A549 (cell line): ENCODE measurements around the gene VGF. TPM values are rescaled to one million over a fixed set of nuclear protein-coding genes. Genes with fewer than 3 reads are reported as not detected.

Source experiments
- ATAC-seq, 2 experiments: fragments of 200-7000 bp in 1 of 2; fragments of >200 bp in 1 of 2; cut with Nextera tagmentation in 1 of 2; cut with Tn5 transposase in 1 of 2; 3 replicates each; pipeline versions ENCODE4 v1.8.0 to v1.9.1; 2018 to 2020; ENCODE audit warnings: mild to moderate bottlenecking in 1 of 2, moderate library complexity in 1 of 2
- CTCF ChIA-PET: fragments of 300-600 bp; sonication (Branson Sonifier 250); formaldehyde crosslinking; extraction: SDS; loops from one replicate; lab custom pipeline; 2021; ENCODE audit warnings: antibody characterized with exemption, inconsistent platforms; lab: Yijun Ruan, JAX
- POLR2A ChIA-PET: fragments of 350-600 bp; formaldehyde crosslinking; extraction: SDS; loops from one replicate; lab custom pipeline; 2021; ENCODE audit warnings: antibody characterized with exemption, inconsistent platforms; lab: Yijun Ruan, JAX
- DNase-seq, 2 experiments: peaks; one replicate each; pipeline versions ENCODE4 v3.0.0 to v3.0.0-alpha.2; 2011 to 2016; ENCODE audit warnings: low read depth in 1 of 2, low spot score in 1 of 2
- FAIRE-seq: peaks from 2 replicates; lab custom pipeline; 2011; peaks lifted over from hg19 to GRCh38; lab: Jason Lieb, UNC
- H3K27ac ChIP-seq, 2 experiments: fragments of >200 bp; sonication (Bioruptor Twin); formaldehyde crosslinking; 3 replicates each; pipeline ENCODE4 v1.5.1; 2016 to 2017
- H3K4me1 ChIP-seq: fragments of >200 bp; sonication (Bioruptor Twin); formaldehyde crosslinking; 3 replicates; pipeline ENCODE4 v1.6.1; 2016
- H3K4me2 ChIP-seq: fragments of >200 bp; sonication (Bioruptor Twin); formaldehyde crosslinking; 3 replicates; pipeline ENCODE4 v1.6.1; 2016
- H3K4me3 ChIP-seq: fragments of >200 bp; sonication (Bioruptor Twin); formaldehyde crosslinking; 3 replicates; pipeline ENCODE4 v1.5.1; 2016
- H3K9me3 ChIP-seq: fragments of >200 bp; sonication (Bioruptor Twin); formaldehyde crosslinking; 3 replicates; pipeline ENCODE4 v1.6.1; 2016
- ATOH8 ChIP-seq: fragments of 250-450 bp; sonication (Bioruptor Pico); IDR thresholded peaks from 2 replicates; pipeline ENCODE4 v1.5.0; 2020; ENCODE audit warnings: low read depth, mild to moderate bottlenecking, moderate library complexity
- BCL3 ChIP-seq: fragments of >200 bp; sonication (Bioruptor Twin); formaldehyde crosslinking; IDR thresholded peaks from 3 replicates; pipeline ENCODE4 v1.6.1; 2016
- CHD4 ChIP-seq: fragments of 200-600 bp; sonication (generic); IDR thresholded peaks from 2 replicates; pipeline ENCODE4 v1.6.1; 2016; ENCODE audit warnings: antibody characterized with exemption, mild to moderate bottlenecking, borderline replicate concordance
- EHF ChIP-seq: fragments of 250-450 bp; sonication (Bioruptor Pico); IDR thresholded peaks from 2 replicates; pipeline ENCODE4 v1.5.0; 2020; ENCODE audit warnings: mild to moderate bottlenecking
- EHMT2 ChIP-seq: fragments of 200-600 bp; sonication (generic); IDR thresholded peaks from 2 replicates; pipeline ENCODE4 v1.6.1; 2016; ENCODE audit warnings: antibody characterized with exemption, low read depth, mild to moderate bottlenecking, moderate library complexity
- ELK1 ChIP-seq: fragments of 150-350 bp; IDR thresholded peaks from 2 replicates; pipeline ENCODE4 v1.6.1; 2014; ENCODE audit warnings: low read depth, mild to moderate bottlenecking, low read length
- ESRRA ChIP-seq: fragments of 150-350 bp; IDR thresholded peaks from 2 replicates; pipeline ENCODE4 v1.6.1; 2014; ENCODE audit warnings: mild to moderate bottlenecking, low read length, borderline replicate concordance
- HES2 ChIP-seq: fragments of >200 bp; sonication (Bioruptor Twin); formaldehyde crosslinking; IDR thresholded peaks from 2 replicates; pipeline ENCODE4 v1.6.1; 2016
- HEYL ChIP-seq: fragments of 250-450 bp; sonication (Bioruptor Pico); IDR thresholded peaks from 2 replicates; pipeline ENCODE4 v1.8.0; 2021; ENCODE audit warnings: mild to moderate bottlenecking, moderate library complexity
- HOXA7 ChIP-seq: fragments of 250-450 bp; sonication (Bioruptor Pico); IDR thresholded peaks from 2 replicates; pipeline ENCODE4 v1.5.0; 2020; ENCODE audit warnings: mild to moderate bottlenecking, moderate library complexity
- HOXB13 ChIP-seq: fragments of 250-450 bp; sonication (Bioruptor Pico); IDR thresholded peaks from 2 replicates; pipeline ENCODE4 v1.5.0; 2020; ENCODE audit warnings: low read depth, mild to moderate bottlenecking, moderate library complexity
- KDM1A ChIP-seq: fragments of 200-600 bp; sonication (generic); IDR thresholded peaks from 2 replicates; pipeline ENCODE4 v1.6.1; 2016; ENCODE audit warnings: low read depth, mild to moderate bottlenecking
- MAFK ChIP-seq: fragments of 450-650 bp; IDR thresholded peaks from 2 replicates; pipeline ENCODE4 v1.6.1; 2014; ENCODE audit not compliant: partially characterized antibody
- MAX ChIP-seq: IDR thresholded peaks from 2 replicates; pipeline ENCODE4 v1.6.1; 2012
- NR3C1 ChIP-seq: fragments of >200 bp; sonication (Bioruptor Twin); formaldehyde crosslinking; IDR thresholded peaks from 3 replicates; pipeline ENCODE4 v1.6.1; 2017
- PHF8 ChIP-seq: fragments of 200-600 bp; sonication (generic); IDR thresholded peaks from 2 replicates; pipeline ENCODE4 v1.6.1; 2016; ENCODE audit warnings: low read depth, mild to moderate bottlenecking, antibody characterized with exemption, moderate library complexity, borderline replicate concordance
- POLR2A ChIP-seq: IDR thresholded peaks from 2 replicates; pipeline ENCODE4 v1.6.1; 2012; ENCODE audit warnings: mild to moderate bottlenecking, low read length
- RCOR1 ChIP-seq: fragments of 150-350 bp; IDR thresholded peaks from 2 replicates; pipeline ENCODE4 v1.6.1; 2014; ENCODE audit warnings: antibody characterized with exemption, low read length, low read depth
- RFX5 ChIP-seq: fragments of 450-650 bp; IDR thresholded peaks from 2 replicates; pipeline ENCODE4 v1.7.1; 2014; ENCODE audit warnings: antibody characterized with exemption, mild to moderate bottlenecking, moderate library complexity
- RNF2 ChIP-seq: fragments of 200-600 bp; sonication (generic); IDR thresholded peaks from 2 replicates; pipeline ENCODE4 v1.6.1; 2016; ENCODE audit warnings: low read depth, mild to moderate bottlenecking, antibody characterized with exemption, moderate library complexity, borderline replicate concordance
- USF2 ChIP-seq: fragments of 450-650 bp; IDR thresholded peaks from 2 replicates; pipeline ENCODE4 v1.6.1; 2014; ENCODE audit warnings: antibody characterized with exemption
- ZFP36 ChIP-seq: fragments of 450-650 bp; IDR thresholded peaks from 2 replicates; pipeline ENCODE4 v1.6.1; 2014; ENCODE audit warnings: borderline replicate concordance; ENCODE audit not compliant: partially characterized antibody
- WGBS: methylation state at CpG from one replicate; pipeline ENCODE4 v1.1.6; 2017; ENCODE audit errors: missing lambda C conversion rate; 5-methylcytosine and 5-hydroxymethylcytosine counted together
- polyA plus RNA-seq, 4 experiments: library from polyadenylated mRNA; depleted of rRNA in 3 of 4; stranded (reverse); fragments of >200 nt; fragmentation: RNase III in 1 of 4; extraction: RNeasy Plus Mini Kit Qiagen cat#74134 plus additional on column Dnase treatment in 1 of 4; gene quantifications; 2 replicates in 3 of 4; 3 replicates in 1 of 4; pipeline ENCODE4 v1.2.3, GENCODE V29; 2011 to 2017

VGF gene
- polyA plus RNA-seq, 2 of the 4 experiments (the other 2 are of a cell fraction): 0.16 to 2.7 TPM

GRCh38 chr7:101177644-101178043 is 12.3 kb upstream of the VGF start (continued):
- TF ChIP-seq HES2 (no peak), NR3C1 (no peak), RNF2 (no peak), HOXA7 (no peak)

- 40% methylated on average over 3 of the region's 3 CpGs for WGBS
- no peak for FAIRE-seq
- no peak for ATAC-seq
- POLR2A ChIA-PET: no interaction called here
- Histone ChIP-seq H3K4me3 (no peak overlapping the region), H3K9me3 (no peaks in the 10 kb centered on the region), H3K27ac (no peak overlapping the region), H3K4me2 (no peak overlapping the region), H3K4me1 (peaks cover 44% of the 10 kb centered on the region)
- TF ChIP-seq ATOH8 (CRISPR knock-in tag): no peak
- TF ChIP-seq PHF8: no peak
- TF ChIP-seq USF2: no peak
- TF ChIP-seq BCL3: no peak
- TF ChIP-seq HEYL (CRISPR knock-in tag): no peak
- TF ChIP-seq MAX: no peak
- no peak for TF ChIP-seq ZFP36
- no peak for TF ChIP-seq ELK1
- TF ChIP-seq POLR2A: no peak
- no peak for TF ChIP-seq RFX5
- TF ChIP-seq RCOR1: no peak
- no peak for TF ChIP-seq EHF (CRISPR knock-in tag)
- TF ChIP-seq RNF2: no peak
- no peak for TF ChIP-seq MAFK
- TF ChIP-seq ESRRA: no peak
- TF ChIP-seq EHMT2: no peak
- no peak for TF ChIP-seq HES2
- no peak for TF ChIP-seq KDM1A
- no peak for TF ChIP-seq HOXB13 (CRISPR knock-in tag)
- TF ChIP-seq CHD4: no peak
- DNase-seq: no peak
- CTCF ChIA-PET: interaction anchor here (0.7 to 6.7 kb wide), 7 partner anchors 8 to 210 kb away, joined by 3 to 68 read pairs (median 4); no protein-coding TSS in a partner anchor
Measured at GRCh38 chr7:101175664-101176063, 10.3 kb upstream of the VGF start.
